HEK293 (cell line): Measurements from ENCODE around the gene ARL4A.

Experiments
- CTCF ChIA-PET: fragments of 350-600 bp; formaldehyde crosslinking; extraction: SDS; loops from one replicate; lab custom pipeline; 2021; ENCODE audit warnings: antibody characterized with exemption; lab: Yijun Ruan, JAX
- POLR2A ChIA-PET: fragments of 300-600 bp; formaldehyde crosslinking; extraction: SDS; loops from one replicate; lab custom pipeline; 2020; ENCODE audit warnings: antibody characterized with exemption, inconsistent platforms; lab: Yijun Ruan, JAX
- H3K27ac ChIP-seq: fragments of 200-500 bp; sonication (Bioruptor generic); 2 replicates; pipeline ENCODE4 v1.5.1; 2014; ENCODE audit warnings: low read depth, low read length, control low read depth, inconsistent platforms; ENCODE audit errors: extremely low read depth
- H3K36me3 ChIP-seq, 2 experiments: fragments of 200-500 bp in 1 of 2; sonication (Bioruptor generic) in 1 of 2; 1 replicate in 1 of 2; 2 replicates in 1 of 2; pipeline ENCODE4 v1.5.1; 2014 to 2017; ENCODE audit warnings: inconsistent platforms in 2 of 2, low read length in 2 of 2; ENCODE audit not compliant: control insufficient read depth in 2 of 2, insufficient read depth in 1 of 2
- H3K4me1 ChIP-seq: fragments of 200-500 bp; sonication (Bioruptor generic); 2 replicates; pipeline ENCODE4 v1.5.1; 2014; ENCODE audit warnings: mild to moderate bottlenecking, low read length, inconsistent platforms; ENCODE audit not compliant: control insufficient read depth, insufficient read depth
- H3K4me3 ChIP-seq: 2 replicates; pipeline ENCODE4 v1.5.1; 2011; ENCODE audit warnings: low read depth, mild to moderate bottlenecking, control low read depth, low read length, moderate library complexity
- H3K9me3 ChIP-seq: fragments of 200-500 bp; sonication (Bioruptor generic); 2 replicates; pipeline ENCODE4 v1.5.1; 2014; ENCODE audit warnings: low read depth, low read length, inconsistent platforms; ENCODE audit not compliant: control insufficient read depth, insufficient read depth
- GLIS2 ChIP-seq: fragments of 450-650 bp; formaldehyde crosslinking; IDR thresholded peaks from 2 replicates; pipeline ENCODE4 v1.5.1; 2016; ENCODE audit warnings: missing biosample characterization, missing genetic modification characterization
- TCF7L2 ChIP-seq: IDR thresholded peaks from 2 replicates; pipeline ENCODE4 v1.6.1; 2011; ENCODE audit warnings: low read depth, mild to moderate bottlenecking, inconsistent platforms, low read length, moderate library complexity, borderline replicate concordance
- YY2 ChIP-seq: fragments of 450-650 bp; formaldehyde crosslinking; IDR thresholded peaks from 2 replicates; pipeline ENCODE4 v1.5.1; 2016; ENCODE audit warnings: missing biosample characterization, missing genetic modification characterization
- ZBTB8A ChIP-seq: fragments of 450-650 bp; formaldehyde crosslinking; IDR thresholded peaks from 2 replicates; pipeline ENCODE4 v1.5.1; 2016; ENCODE audit warnings: missing biosample characterization, missing genetic modification characterization
- ZNF2 ChIP-seq: fragments of 450-650 bp; formaldehyde crosslinking; IDR thresholded peaks from 2 replicates; pipeline ENCODE4 v1.5.1; 2016; ENCODE audit warnings: missing biosample characterization, missing genetic modification characterization
- ZNF423 ChIP-seq: fragments of 450-650 bp; formaldehyde crosslinking; IDR thresholded peaks from 2 replicates; pipeline ENCODE4 v1.5.1; 2016; ENCODE audit warnings: missing biosample characterization, missing genetic modification characterization
- ZNF776 ChIP-seq: fragments of 450-650 bp; formaldehyde crosslinking; IDR thresholded peaks from 2 replicates; pipeline ENCODE4 v1.5.0; 2017; ENCODE audit warnings: missing biosample characterization, missing genetic modification characterization, borderline replicate concordance
- TF ChIP-seq, protein P1 (sequence below): fragments of 450-650 bp; formaldehyde crosslinking; IDR thresholded peaks from 2 replicates; pipeline ENCODE4 v1.5.0; 2017; ENCODE audit warnings: missing biosample characterization, missing genetic modification characterization, borderline replicate concordance
- TF ChIP-seq, protein P2 (sequence below): fragments of 450-650 bp; formaldehyde crosslinking; IDR thresholded peaks from 2 replicates; pipeline ENCODE4 v1.5.1; 2016; ENCODE audit warnings: missing biosample characterization, missing genetic modification characterization
- TF ChIP-seq, protein P3 (sequence below): fragments of 450-650 bp; formaldehyde crosslinking; conservative IDR thresholded peaks from 2 replicates; pipeline ENCODE4 v1.5.1; 2016; ENCODE audit warnings: low read depth, missing biosample characterization, missing genetic modification characterization
- TF ChIP-seq, protein P4 (sequence below): fragments of 450-650 bp; formaldehyde crosslinking; IDR thresholded peaks from 2 replicates; pipeline ENCODE4 v1.5.1; 2016; ENCODE audit warnings: missing biosample characterization, missing genetic modification characterization

ARL4A gene

DNA sequence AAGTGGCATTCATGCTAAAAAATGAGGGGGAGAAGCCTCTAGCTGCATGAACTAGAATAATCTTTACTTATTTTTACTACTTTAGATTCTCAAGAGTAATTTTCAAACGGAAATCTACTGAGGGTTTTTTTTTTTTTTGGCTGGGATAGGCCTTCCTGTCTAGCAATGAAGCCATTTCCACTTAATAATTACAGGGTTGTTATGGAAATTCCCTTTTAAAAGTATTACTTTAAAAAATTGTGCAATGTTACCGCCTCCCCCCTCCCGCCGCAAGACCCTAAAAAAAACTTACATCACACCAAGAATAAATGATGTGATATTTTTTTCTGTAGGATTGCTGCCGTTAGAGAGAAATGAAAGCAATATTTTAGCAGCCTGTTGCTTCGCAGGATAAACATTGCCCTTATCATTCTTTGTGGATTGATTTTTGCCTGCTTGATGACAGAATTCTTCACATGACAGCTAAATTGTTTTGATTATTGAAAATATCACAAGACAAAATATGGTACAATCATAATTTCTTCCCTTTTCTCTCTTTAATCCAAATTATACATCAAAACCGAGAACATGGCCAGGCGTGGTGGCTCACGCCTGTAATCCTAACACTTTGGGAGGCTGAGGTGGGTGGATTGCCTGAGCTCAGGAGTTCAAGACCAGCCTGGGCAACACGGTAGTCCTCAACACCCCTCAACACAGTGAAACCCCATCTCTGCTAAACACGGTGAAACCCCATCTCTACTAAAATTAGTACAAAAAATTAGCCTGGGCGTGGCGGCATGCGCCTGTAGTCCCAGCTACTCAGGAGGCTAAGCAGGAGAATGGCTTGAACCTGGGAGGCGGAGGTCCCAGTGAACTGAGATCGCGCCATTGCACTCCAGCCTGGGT, 32.8 kb downstream of the ARL4A start (continued):
- TF ChIP-seq, protein P1, sequence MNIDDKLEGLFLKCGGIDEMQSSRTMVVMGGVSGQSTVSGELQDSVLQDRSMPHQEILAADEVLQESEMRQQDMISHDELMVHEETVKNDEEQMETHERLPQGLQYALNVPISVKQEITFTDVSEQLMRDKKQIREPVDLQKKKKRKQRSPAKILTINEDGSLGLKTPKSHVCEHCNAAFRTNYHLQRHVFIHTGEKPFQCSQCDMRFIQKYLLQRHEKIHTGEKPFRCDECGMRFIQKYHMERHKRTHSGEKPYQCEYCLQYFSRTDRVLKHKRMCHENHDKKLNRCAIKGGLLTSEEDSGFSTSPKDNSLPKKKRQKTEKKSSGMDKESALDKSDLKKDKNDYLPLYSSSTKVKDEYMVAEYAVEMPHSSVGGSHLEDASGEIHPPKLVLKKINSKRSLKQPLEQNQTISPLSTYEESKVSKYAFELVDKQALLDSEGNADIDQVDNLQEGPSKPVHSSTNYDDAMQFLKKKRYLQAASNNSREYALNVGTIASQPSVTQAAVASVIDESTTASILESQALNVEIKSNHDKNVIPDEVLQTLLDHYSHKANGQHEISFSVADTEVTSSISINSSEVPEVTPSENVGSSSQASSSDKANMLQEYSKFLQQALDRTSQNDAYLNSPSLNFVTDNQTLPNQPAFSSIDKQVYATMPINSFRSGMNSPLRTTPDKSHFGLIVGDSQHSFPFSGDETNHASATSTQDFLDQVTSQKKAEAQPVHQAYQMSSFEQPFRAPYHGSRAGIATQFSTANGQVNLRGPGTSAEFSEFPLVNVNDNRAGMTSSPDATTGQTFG (tag by site-specific recombination) = no peak
- no peak for TF ChIP-seq ZNF776 (tag by site-specific recombination)

DNA sequence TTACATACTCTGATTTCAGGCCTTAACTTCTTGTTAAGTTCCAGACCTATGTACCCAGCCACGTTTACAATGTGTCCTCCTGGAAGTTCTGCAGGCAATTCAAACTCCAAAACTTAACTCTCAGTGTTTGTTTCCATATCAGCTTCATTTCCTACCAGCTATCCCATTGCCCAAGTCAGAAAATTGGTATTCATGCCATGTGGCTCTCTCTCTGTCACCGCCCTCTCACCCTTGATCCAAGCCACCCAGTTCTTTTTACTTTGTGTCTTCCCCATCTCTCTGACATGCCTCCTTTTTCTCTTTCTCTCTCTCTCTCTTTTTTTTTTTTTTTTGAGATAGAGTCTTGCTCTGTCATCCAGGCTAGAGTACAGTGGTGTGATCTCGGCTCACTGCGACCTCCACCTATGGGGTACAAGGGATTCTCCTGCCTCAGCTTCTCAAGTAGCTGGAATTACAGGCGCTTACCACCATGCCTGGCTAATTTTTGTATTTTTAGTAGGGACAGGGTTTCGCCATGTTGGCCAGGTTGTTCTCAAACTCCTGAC, 33.9 kb downstream of the ARL4A start:
- H3K36me3 ChIP-seq = no peaks in the 10 kb centered on the region
- H3K27ac ChIP-seq = no peak overlapping the region
- CTCF ChIA-PET = no interaction called here
- H3K4me1 ChIP-seq = peaks cover under 1% of the 10 kb centered on the region; the same call in 1 of the 2 replicates
- TF ChIP-seq, protein P2, sequence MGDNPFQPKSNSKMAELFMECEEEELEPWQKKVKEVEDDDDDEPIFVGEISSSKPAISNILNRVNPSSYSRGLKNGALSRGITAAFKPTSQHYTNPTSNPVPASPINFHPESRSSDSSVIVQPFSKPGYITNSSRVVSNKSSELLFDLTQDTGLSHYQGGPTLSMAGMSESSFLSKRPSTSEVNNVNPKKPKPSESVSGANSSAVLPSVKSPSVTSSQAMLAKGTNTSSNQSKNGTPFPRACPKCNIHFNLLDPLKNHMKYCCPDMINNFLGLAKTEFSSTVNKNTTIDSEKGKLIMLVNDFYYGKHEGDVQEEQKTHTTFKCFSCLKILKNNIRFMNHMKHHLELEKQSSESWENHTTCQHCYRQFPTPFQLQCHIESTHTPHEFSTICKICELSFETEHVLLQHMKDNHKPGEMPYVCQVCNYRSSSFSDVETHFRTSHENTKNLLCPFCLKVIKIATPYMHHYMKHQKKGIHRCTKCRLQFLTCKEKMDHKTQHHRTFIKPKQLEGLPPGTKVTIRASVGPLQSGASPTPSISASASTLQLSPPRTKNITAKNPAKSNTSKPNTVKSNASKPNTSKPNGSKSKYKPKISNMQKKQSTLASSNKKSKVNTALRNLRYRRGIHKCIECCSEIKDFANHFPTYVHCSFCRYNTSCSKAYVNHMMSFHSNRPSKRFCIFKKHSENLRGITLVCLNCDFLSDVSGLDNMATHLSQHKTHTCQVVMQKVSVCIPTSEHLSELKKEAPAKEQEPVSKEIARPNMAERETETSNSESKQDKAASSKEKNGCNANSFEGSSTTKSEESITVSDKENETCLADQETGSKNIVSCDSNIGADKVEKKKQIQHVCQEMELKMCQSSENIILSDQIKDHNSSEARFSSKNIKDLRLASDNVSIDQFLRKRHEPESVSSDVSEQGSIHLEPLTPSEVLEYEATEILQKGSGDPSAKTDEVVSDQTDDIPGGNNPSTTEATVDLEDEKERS (tag by site-specific recombination) = no peak
- TF ChIP-seq YY2 = no peak
- H3K9me3 ChIP-seq = no peaks in the 10 kb centered on the region
- no peak overlapping the region for H3K4me3 ChIP-seq
- POLR2A ChIA-PET = no interaction called here

DNA sequence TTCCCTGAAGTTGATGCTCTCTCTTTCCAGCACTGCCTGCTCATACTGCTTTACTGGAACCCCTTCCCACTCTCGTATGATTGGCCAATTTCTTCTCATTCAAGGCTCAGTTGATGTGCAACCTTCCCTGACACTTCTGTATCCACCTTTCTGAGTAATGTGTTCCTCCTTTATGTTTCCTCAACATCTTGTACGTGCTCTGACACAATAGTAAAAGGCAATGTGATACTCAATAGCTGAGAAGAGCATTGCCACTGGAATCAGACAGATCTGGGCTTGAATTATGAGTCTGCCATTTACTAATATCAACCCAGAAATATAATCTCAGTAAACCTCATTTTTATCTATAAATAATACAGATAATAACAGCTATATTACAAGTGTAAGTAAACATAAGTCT, 34.7 kb downstream of the ARL4A start:
- H3K9me3 ChIP-seq = no peaks in the 10 kb centered on the region
- H3K4me3 ChIP-seq = no peak overlapping the region
- no peak overlapping the region for H3K27ac ChIP-seq
- H3K36me3 ChIP-seq = no peaks in the 10 kb centered on the region
- H3K4me1 ChIP-seq = no peaks in the 10 kb centered on the region
- POLR2A ChIA-PET = no interaction called here
- TF ChIP-seq ZBTB8A (no peak), TCF7L2 (no peak), GLIS2 (tag by site-specific recombination) (no peak), ZNF423 (tag by site-specific recombination) (no peak), ZNF2 (tag by site-specific recombination) (no peak)
- TF ChIP-seq, protein P3, sequence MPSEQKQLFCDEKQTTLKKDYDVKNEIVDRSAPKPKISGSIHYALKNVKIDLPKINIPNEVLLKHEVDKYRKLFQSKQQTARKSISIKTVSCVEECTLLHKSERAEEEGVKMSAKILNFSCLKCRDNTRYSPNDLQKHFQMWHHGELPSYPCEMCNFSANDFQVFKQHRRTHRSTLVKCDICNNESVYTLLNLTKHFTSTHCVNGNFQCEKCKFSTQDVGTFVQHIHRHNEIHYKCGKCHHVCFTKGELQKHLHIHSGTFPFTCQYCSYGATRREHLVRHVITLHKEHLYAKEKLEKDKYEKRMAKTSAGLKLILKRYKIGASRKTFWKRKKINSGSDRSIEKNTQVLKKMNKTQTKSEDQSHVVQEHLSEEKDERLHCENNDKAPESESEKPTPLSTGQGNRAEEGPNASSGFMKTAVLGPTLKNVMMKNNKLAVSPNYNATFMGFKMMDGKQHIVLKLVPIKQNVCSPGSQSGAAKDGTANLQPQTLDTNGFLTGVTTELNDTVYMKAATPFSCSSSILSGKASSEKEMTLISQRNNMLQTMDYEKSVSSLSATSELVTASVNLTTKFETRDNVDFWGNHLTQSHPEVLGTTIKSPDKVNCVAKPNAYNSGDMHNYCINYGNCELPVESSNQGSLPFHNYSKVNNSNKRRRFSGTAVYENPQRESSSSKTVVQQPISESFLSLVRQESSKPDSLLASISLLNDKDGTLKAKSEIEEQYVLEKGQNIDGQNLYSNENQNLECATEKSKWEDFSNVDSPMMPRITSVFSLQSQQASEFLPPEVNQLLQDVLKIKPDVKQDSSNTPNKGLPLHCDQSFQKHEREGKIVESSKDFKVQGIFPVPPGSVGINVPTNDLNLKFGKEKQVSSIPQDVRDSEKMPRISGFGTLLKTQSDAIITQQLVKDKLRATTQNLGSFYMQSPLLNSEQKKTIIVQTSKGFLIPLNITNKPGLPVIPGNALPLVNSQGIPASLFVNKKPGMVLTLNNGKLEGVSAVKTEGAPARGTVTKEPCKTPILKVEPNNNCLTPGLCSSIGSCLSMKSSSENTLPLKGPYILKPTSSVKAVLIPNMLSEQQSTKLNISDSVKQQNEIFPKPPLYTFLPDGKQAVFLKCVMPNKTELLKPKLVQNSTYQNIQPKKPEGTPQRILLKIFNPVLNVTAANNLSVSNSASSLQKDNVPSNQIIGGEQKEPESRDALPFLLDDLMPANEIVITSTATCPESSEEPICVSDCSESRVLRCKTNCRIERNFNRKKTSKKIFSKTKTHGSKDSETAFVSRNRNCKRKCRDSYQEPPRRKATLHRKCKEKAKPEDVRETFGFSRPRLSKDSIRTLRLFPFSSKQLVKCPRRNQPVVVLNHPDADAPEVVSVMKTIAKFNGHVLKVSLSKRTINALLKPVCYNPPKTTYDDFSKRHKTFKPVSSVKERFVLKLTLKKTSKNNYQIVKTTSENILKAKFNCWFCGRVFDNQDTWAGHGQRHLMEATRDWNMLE (tag by site-specific recombination) = no peak
- TF ChIP-seq, protein P4, sequence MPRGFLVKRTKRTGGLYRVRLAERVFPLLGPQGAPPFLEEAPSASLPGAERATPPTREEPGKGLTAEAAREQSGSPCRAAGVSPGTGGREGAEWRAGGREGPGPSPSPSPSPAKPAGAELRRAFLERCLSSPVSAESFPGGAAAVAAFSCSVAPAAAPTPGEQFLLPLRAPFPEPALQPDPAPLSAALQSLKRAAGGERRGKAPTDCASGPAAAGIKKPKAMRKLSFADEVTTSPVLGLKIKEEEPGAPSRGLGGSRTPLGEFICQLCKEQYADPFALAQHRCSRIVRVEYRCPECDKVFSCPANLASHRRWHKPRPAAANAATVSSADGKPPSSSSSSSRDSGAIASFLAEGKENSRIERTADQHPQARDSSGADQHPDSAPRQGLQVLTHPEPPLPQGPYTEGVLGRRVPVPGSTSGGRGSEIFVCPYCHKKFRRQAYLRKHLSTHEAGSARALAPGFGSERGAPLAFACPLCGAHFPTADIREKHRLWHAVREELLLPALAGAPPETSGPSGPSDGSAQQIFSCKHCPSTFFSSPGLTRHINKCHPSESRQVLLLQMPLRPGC (tag by site-specific recombination) = no peak
- CTCF ChIA-PET = interaction anchor here (0.7 kb wide), 1 partner anchor 92 kb away, joined by 3 read pairs; no protein-coding TSS in a partner anchor
